SK-N-SH (cell line): ENCODE results near the gene PEX12. TPM values are rescaled to one million over a fixed set of nuclear protein-coding genes. Genes with fewer than 3 reads are reported as not detected.

ENCODE experiments used
- CTCF ChIA-PET: fragments of 300-600, 350-600 bp; formaldehyde crosslinking; extraction: SDS; loops from one replicate; lab custom pipeline; 2021; lab: Yijun Ruan, JAX
- POLR2A ChIA-PET: fragments of 350-600 bp; sonication (Branson Sonifier 250); formaldehyde crosslinking; extraction: SDS; loops from one replicate; lab custom pipeline; 2020; ENCODE audit warnings: antibody characterized with exemption, inconsistent platforms; lab: Yijun Ruan, JAX
- DNase-seq: peaks from one replicate; pipeline ENCODE4 v3.0.0; 2012
- H2AFZ ChIP-seq: fragments of 200-600 bp; sonication (generic); 2 replicates; pipeline ENCODE4 v1.8.1; 2016; ENCODE audit warnings: antibody characterized with exemption, mild to moderate bottlenecking, low read depth
- H3F3A ChIP-seq: fragments of 200-600 bp; sonication (generic); replicated peaks from 2 replicates; pipeline ENCODE3; 2016; ENCODE audit warnings: antibody characterized with exemption, mild to moderate bottlenecking; ENCODE audit not compliant: insufficient read depth
- H3K27ac ChIP-seq, 2 experiments: fragments of 200-500 bp in 1 of 2; fragments of 200-600 bp in 1 of 2; sonication (Bioruptor generic) in 1 of 2; sonication (generic), shearing (Covaris generic) in 1 of 2; 2 replicates each; pipeline versions ENCODE4 v1.5.1 to v1.6.1; 2014 to 2016; ENCODE audit warnings: low read depth in 2 of 2, inconsistent platforms in 1 of 2, low read length in 1 of 2, mild to moderate bottlenecking in 1 of 2, mixed read lengths in 1 of 2
- H3K27me3 ChIP-seq: fragments of 200-600 bp; sonication (generic), shearing (Covaris generic); 2 replicates; pipeline ENCODE4 v1.6.1; 2016; ENCODE audit warnings: mixed run types; ENCODE audit not compliant: insufficient read depth
- H3K36me3 ChIP-seq, 2 experiments: fragments of 200-500 bp in 1 of 2; fragments of 200-600 bp in 1 of 2; sonication (Bioruptor generic) in 1 of 2; sonication (generic) in 1 of 2; replicated peaks in 1 of 2; 2 replicates each; pipeline versions ENCODE3 to v1.5.1; 2014 to 2016; ENCODE audit warnings: low read length in 1 of 2, mild to moderate bottlenecking in 1 of 2; ENCODE audit not compliant: insufficient read depth in 2 of 2, control insufficient read depth in 1 of 2
- H3K4me1 ChIP-seq, 2 experiments: fragments of 200-500 bp in 1 of 2; fragments of 200-600 bp in 1 of 2; sonication (Bioruptor generic) in 1 of 2; sonication (generic), shearing (Covaris generic) in 1 of 2; 2 replicates each; pipeline versions ENCODE4 v1.5.1 to v1.6.1; 2014 to 2016; ENCODE audit warnings: low read depth in 1 of 2, low read length in 1 of 2, mixed run types in 1 of 2; ENCODE audit not compliant: insufficient read depth in 2 of 2, control insufficient read depth in 1 of 2
- H3K4me2 ChIP-seq: fragments of 200-600 bp; sonication (generic), shearing (Covaris generic); 2 replicates; pipeline ENCODE4 v1.6.1; 2017; ENCODE audit warnings: mixed run types
- H3K4me3 ChIP-seq, 2 experiments: fragments of 200-500 bp in 1 of 2; fragments of 200-600 bp in 1 of 2; sonication (Bioruptor generic) in 1 of 2; sonication (generic), shearing (Covaris generic) in 1 of 2; 2 replicates each; pipeline versions ENCODE4 v1.5.1 to v1.8.1; 2014 to 2016; ENCODE audit warnings: low read depth in 2 of 2, inconsistent platforms in 1 of 2, low read length in 1 of 2, mild to moderate bottlenecking in 1 of 2, mixed read lengths in 1 of 2, moderate library complexity in 1 of 2
- H3K79me2 ChIP-seq: fragments of 200-600 bp; sonication (generic); 2 replicates; pipeline ENCODE4 v1.8.1; 2017; ENCODE audit warnings: mild to moderate bottlenecking; ENCODE audit not compliant: insufficient read depth
- H3K9ac ChIP-seq: fragments of 200-600 bp; sonication (generic); 2 replicates; pipeline ENCODE4 v1.6.1; 2017; ENCODE audit warnings: mixed run types
- H3K9me2 ChIP-seq: fragments of 200-600 bp; sonication (generic); 2 replicates; pipeline ENCODE4 v1.6.1; 2017; ENCODE audit warnings: mixed run types
- H3K9me3 ChIP-seq: fragments of 200-600 bp; sonication (generic); 2 replicates; pipeline ENCODE4 v1.6.1; 2017; ENCODE audit warnings: mixed run types, mild to moderate bottlenecking, moderate library complexity
- H4K20me1 ChIP-seq: fragments of 200-600 bp; sonication (generic); 2 replicates; pipeline ENCODE4 v1.6.1; 2017; ENCODE audit warnings: mild to moderate bottlenecking, mixed run types; ENCODE audit not compliant: insufficient read depth
- CHD2 ChIP-seq: fragments of 150-350 bp; IDR thresholded peaks from 2 replicates; pipeline ENCODE4 v1.6.1; 2018; ENCODE audit warnings: low read length; ENCODE audit not compliant: partially characterized antibody
- ELF1 ChIP-seq: IDR thresholded peaks from 2 replicates; pipeline ENCODE4 v1.4.0; 2012
- EP300 ChIP-seq, 2 experiments: IDR thresholded peaks; 2 replicates each; pipeline versions ENCODE4 v1.4.0 to v1.6.1; 2012; ENCODE audit warnings: borderline replicate concordance in 1 of 2, low read depth in 1 of 2, low read length in 1 of 2
- EZH2phosphoT487 ChIP-seq: fragments of 200-600 bp; sonication (generic); IDR thresholded peaks from 2 replicates; pipeline ENCODE4 v1.6.1; 2017; ENCODE audit warnings: low read depth, mixed run types, mild to moderate bottlenecking, antibody characterized with exemption, moderate library complexity, borderline replicate concordance
- FOSL2 ChIP-seq: IDR thresholded peaks from 2 replicates; pipeline ENCODE4 v1.4.0; 2012; ENCODE audit warnings: low read depth, mild to moderate bottlenecking, moderate library complexity, borderline replicate concordance
- FOXJ3 ChIP-seq: sonication (generic); formaldehyde crosslinking; IDR thresholded peaks from 2 replicates; pipeline ENCODE4 v1.5.1; 2020; ENCODE audit warnings: mild to moderate bottlenecking, missing genetic modification reagents
- FOXM1 ChIP-seq: IDR thresholded peaks from 2 replicates; pipeline ENCODE4 v1.4.0; 2012; ENCODE audit warnings: low read depth, mild to moderate bottlenecking
- IRF3 ChIP-seq: fragments of 150-350 bp; IDR thresholded peaks from 2 replicates; pipeline ENCODE4 v1.6.1; 2016; ENCODE audit warnings: mild to moderate bottlenecking, low read depth, low read length
- MAX ChIP-seq: IDR thresholded peaks from 2 replicates; pipeline ENCODE4 v1.4.0; 2012; ENCODE audit warnings: low read depth
- MEF2A ChIP-seq: IDR thresholded peaks from 2 replicates; pipeline ENCODE4 v1.4.0; 2012; ENCODE audit warnings: low read depth, borderline replicate concordance
- MXI1 ChIP-seq: IDR thresholded peaks from 2 replicates; pipeline ENCODE4 v1.6.1; 2012; ENCODE audit warnings: mild to moderate bottlenecking, low read depth, low read length, improper control_type of control experiment
- NFIC ChIP-seq: IDR thresholded peaks from 2 replicates; pipeline ENCODE4 v1.4.0; 2012; ENCODE audit warnings: borderline replicate concordance
- NRF1 ChIP-seq: IDR thresholded peaks from 2 replicates; pipeline ENCODE4 v1.6.1; 2012; ENCODE audit warnings: low read depth, mild to moderate bottlenecking, low read length
- PBX3 ChIP-seq: IDR thresholded peaks from 2 replicates; pipeline ENCODE4; 2012
- POLR2AphosphoS5 ChIP-seq: IDR thresholded peaks from 2 replicates; pipeline ENCODE4 v1.6.1; 2012; ENCODE audit warnings: low read depth, low read length
- RFX5 ChIP-seq: IDR thresholded peaks from 2 replicates; pipeline ENCODE4 v1.6.1; 2012; ENCODE audit warnings: mild to moderate bottlenecking, improper control_type of control experiment, low read length
- RXRA ChIP-seq: IDR thresholded peaks from 2 replicates; pipeline ENCODE4 v1.4.0; 2012; ENCODE audit warnings: low read depth, mild to moderate bottlenecking, borderline replicate concordance
- SIN3A ChIP-seq: IDR thresholded peaks from 2 replicates; pipeline ENCODE4 v1.6.1; 2012; ENCODE audit warnings: low read depth, mild to moderate bottlenecking, low read length, moderate library complexity, borderline replicate concordance
- TEAD4 ChIP-seq: IDR thresholded peaks from 2 replicates; pipeline ENCODE4 v1.4.0; 2012; ENCODE audit warnings: mild to moderate bottlenecking, borderline replicate concordance; ENCODE audit not compliant: insufficient read depth
- USF1 ChIP-seq: IDR thresholded peaks from 2 replicates; pipeline ENCODE4 v1.4.0; 2012; ENCODE audit warnings: low read depth, borderline replicate concordance
- YY1 ChIP-seq: IDR thresholded peaks from 2 replicates; pipeline ENCODE4 v1.4.0; 2012; ENCODE audit warnings: low read depth, mild to moderate bottlenecking
- WGBS: methylation state at CpG from one replicate; pipeline ENCODE4 v1.1.6; 2017; ENCODE audit warnings: low lambda C conversion rate; 5-methylcytosine and 5-hydroxymethylcytosine counted together
- polyA plus RNA-seq, 3 experiments: library from polyadenylated mRNA; depleted of rRNA; stranded (reverse); fragments of >200 nt; gene quantifications; 2 replicates each; pipeline ENCODE4 v1.2.3, GENCODE V29; 2012

Gene PEX12
- polyA plus RNA-seq, 1 of the 3 experiments (the other 2 are of a cell fraction): 4.3 TPM

- Histone ChIP-seq H3K9me3 (no peaks in the 10 kb centered on the region), H3K9ac (no peak overlapping the region), H3K79me2 (peaks cover 28% of the 10 kb centered on the region), H3K4me2 (no peak overlapping the region), H3F3A (no peaks in the 10 kb centered on the region), H3K4me1 (peaks cover 0 to 16% of the 10 kb centered on the region in 2 experiments; a peak in 3 of 4 replicates), H3K4me3 (no peak overlapping the region), H3K27me3 (no peaks in the 10 kb centered on the region), H3K27ac (no peak overlapping the region), H3K9me2 (no peaks in the 10 kb centered on the region), H2AFZ (no peak overlapping the region), H3K36me3 (no peaks in the 10 kb centered on the region), H4K20me1 (peaks cover 2% of the 10 kb centered on the region; the same call in 1 of the 2 replicates)
- CTCF ChIA-PET: no interaction called here
- POLR2A ChIA-PET: no interaction called here
- DNase-seq: no peak
- WGBS: 86% methylated on average over 1 of the region's 1 CpG
- TF ChIP-seq IRF3: no peak
- TF ChIP-seq POLR2AphosphoS5: no peak
- TF ChIP-seq MAX: no peak
- TF ChIP-seq TEAD4: no peak
- no peak for TF ChIP-seq NFIC
- TF ChIP-seq MEF2A: no peak
- TF ChIP-seq NRF1: no peak
- no peak for TF ChIP-seq SIN3A
These were observed 5.7 kb upstream of the PEX12 start for GRCh38 chr17:35584061-35584460.

- H3K4me3 ChIP-seq: peak overlapping the region; percentile 89 to 94
- peak overlapping the region; percentile 94 for H3K4me2 ChIP-seq
- peak overlapping the region; percentile 85 for H2AFZ ChIP-seq
- CTCF ChIA-PET: interaction anchor here (1.0 to 2.6 kb wide), 7 partner anchors 10 to 230 kb away, joined by 3 to 17 read pairs (median 5); partner anchors contain the start of gene TAF15
- 5% methylated on average over 11 of the region's 11 CpGs for WGBS
- no peaks in the 10 kb centered on the region for H3K9me3 ChIP-seq
- H3K9me2 ChIP-seq: no peaks in the 10 kb centered on the region
- POLR2A ChIA-PET: interaction anchor here (0.6 to 3.8 kb wide), 7 partner anchors 8 to 1819 kb away, joined by 3 to 27 read pairs (median 4); partner anchors contain the start of genes AP2B1, RASL10B and TAF15
- H4K20me1 ChIP-seq: no peaks in the 10 kb centered on the region
- H3K27ac ChIP-seq: peak overlapping the region; percentile 58 to 93
- H3K4me1 ChIP-seq: peaks cover 0 to 16% of the 10 kb centered on the region in 2 experiments; a peak in 3 of 4 replicates
- peaks cover 10 to 23% of the 10 kb centered on the region in 2 experiments for H3K36me3 ChIP-seq
- H3K79me2 ChIP-seq: peaks cover 24% of the 10 kb centered on the region
- H3F3A ChIP-seq: peaks cover 25% of the 10 kb centered on the region
- no peaks in the 10 kb centered on the region for H3K27me3 ChIP-seq
- DNase-seq: peak; percentile 10
- peak overlapping the region; percentile 90 for H3K9ac ChIP-seq
- TF ChIP-seq ELF1: no peak
- TF ChIP-seq RXRA: no peak
- TF ChIP-seq USF1: no peak
- no peak for TF ChIP-seq EZH2phosphoT487
- TF ChIP-seq TEAD4: no peak
- TF ChIP-seq MAX: no peak
- TF ChIP-seq RFX5: no peak
- no peak for TF ChIP-seq IRF3
- no peak for TF ChIP-seq FOXJ3 (CRISPR knock-in tag)
- TF ChIP-seq YY1: no peak
- no peak for TF ChIP-seq CHD2
- TF ChIP-seq EP300 (IDR thresholded peaks at IDR 0.05; ENCODE audit: borderline replicate concordance in 1 of 2, low read depth in 1 of 2, low read length in 1 of 2): no peak
- no peak for TF ChIP-seq FOXM1
- TF ChIP-seq MEF2A: no peak
- no peak for TF ChIP-seq MXI1
- no peak for TF ChIP-seq PBX3
- no peak for TF ChIP-seq FOSL2
These were observed 610 bp upstream of the PEX12 start for GRCh38 chr17:35578929-35579432.
